Progenitor cell of endocrine pancreas (in vitro differentiated cells): ENCODE data around the gene DUOX2. TPM values are rescaled to one million over a fixed set of nuclear protein-coding genes. Genes with fewer than 3 reads are reported as not detected.
"Not testable (repeated sequence)": the region's sequence is repeated elsewhere in the genome, so short reads cannot be mapped to it uniquely, and the experiment has no call there.

Experiments
- DNase-seq: peaks from one replicate; pipeline ENCODE4 v3.0.0; 2021; ENCODE audit warnings: low spot score; ENCODE audit not compliant: unreplicated experiment
- H3K27ac Mint-ChIP-seq: 2 replicates; pipeline ENCODE4 v1.8.0; 2021; ENCODE audit warnings: mild to moderate bottlenecking, moderate library complexity, mixed read lengths
- H3K27me3 Mint-ChIP-seq: 2 replicates; pipeline ENCODE4 v1.8.0; 2021; ENCODE audit warnings: mixed read lengths
- H3K36me3 Mint-ChIP-seq: 2 replicates; pipeline ENCODE4 v1.8.0; 2022; ENCODE audit warnings: mixed read lengths; ENCODE audit not compliant: insufficient read depth
- H3K4me1 Mint-ChIP-seq: 2 replicates; pipeline ENCODE4 v1.8.0; 2021; ENCODE audit warnings: low read depth, mixed read lengths
- H3K4me3 Mint-ChIP-seq: 2 replicates; pipeline ENCODE4 v1.8.0; 2021; ENCODE audit warnings: low read depth, mild to moderate bottlenecking, moderate library complexity, mixed read lengths
- H3K9me3 Mint-ChIP-seq: 2 replicates; pipeline ENCODE4 v1.8.0; 2021; ENCODE audit warnings: low read depth, mixed read lengths
- total RNA-seq: library from RNA; stranded (reverse); gene quantifications from 2 replicates; pipeline ENCODE4 v1.2.1, GENCODE V29; 2021
- TF ChIP-seq, protein P1 (sequence below): fragments of 200-600 bp; sonication (generic); IDR thresholded peaks from one replicate; pipeline ENCODE4 v1.5.0; 2021; ENCODE audit warnings: antibody characterized with exemption, mild to moderate bottlenecking; ENCODE audit not compliant: unreplicated experiment

The DUOX2 gene
- total RNA-seq, 1 donor from 2014 or later = 0.53 TPM

DNA sequence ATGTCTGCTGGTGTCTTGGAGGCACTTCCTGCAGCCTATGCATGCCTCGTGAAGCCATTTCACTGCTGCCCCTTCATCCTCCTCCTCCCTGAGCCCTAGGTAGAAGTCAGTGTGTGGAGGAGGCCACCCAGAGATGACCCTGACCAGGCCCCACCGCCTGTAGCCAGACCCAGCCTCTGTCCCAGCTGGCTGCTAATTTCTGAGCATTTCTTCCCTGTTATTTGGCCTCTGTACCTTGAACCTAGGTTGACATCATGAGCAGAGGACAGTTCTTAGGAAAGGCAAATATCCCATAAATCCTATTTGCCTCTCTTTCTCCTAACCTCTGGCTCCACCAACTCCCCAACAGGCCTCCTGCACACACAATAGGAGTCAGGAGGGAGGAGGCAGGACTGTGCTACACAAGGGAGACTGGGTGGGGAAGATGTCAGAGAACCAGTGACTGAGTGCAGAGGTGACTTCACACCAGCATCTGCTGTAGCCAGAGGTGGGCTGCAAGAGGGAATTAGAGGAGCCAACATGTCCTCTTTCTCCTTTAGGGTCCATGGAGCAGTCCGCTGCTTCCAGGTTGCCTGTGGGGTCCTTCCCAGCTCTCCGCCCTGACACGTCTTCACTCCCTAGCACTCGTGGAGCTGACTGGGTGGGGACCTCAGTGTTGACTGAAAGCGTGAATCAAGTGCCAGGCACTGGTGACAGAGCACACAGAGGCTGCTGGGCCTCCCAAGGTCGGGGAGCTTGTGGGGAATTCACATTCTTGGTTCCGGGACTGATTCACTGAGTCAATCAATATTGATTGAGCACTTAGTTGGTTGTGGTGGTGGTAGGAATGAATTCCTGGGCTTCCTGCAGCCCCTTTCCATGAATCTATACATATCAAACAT, 38.3 kb downstream of the DUOX2 start:
- not testable (repeated sequence) for H3K4me3 Mint-ChIP-seq, DNase-seq, H3K9me3 Mint-ChIP-seq, H3K4me1 Mint-ChIP-seq, H3K27me3 Mint-ChIP-seq, H3K27ac Mint-ChIP-seq, H3K36me3 Mint-ChIP-seq

DNA sequence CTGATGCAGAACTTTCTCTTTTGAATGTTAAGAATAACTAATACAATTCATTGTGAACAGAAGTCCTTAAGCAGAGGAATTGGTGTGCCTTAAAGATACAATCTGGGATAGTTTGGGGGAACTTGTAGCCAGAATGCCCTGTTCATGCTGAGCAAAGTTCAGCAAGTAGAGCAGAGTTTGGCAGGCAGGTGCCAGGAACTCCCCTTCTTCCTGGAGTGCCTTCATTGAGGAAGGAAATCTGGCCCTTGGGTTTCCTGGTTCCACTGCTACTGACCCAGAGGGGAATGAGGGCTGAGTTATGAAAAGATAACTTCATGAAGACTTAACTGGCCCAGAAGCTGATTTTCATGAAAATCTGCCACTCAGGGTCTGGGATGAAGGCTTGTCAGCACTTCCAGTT, 40.4 kb downstream of the DUOX2 start:
- H3K36me3 Mint-ChIP-seq, H3K27ac Mint-ChIP-seq, H3K4me3 Mint-ChIP-seq, H3K27me3 Mint-ChIP-seq, H3K4me1 Mint-ChIP-seq, H3K9me3 Mint-ChIP-seq, DNase-seq: not testable (repeated sequence)

- not testable (repeated sequence) for H3K27me3 Mint-ChIP-seq, H3K9me3 Mint-ChIP-seq, DNase-seq, H3K4me3 Mint-ChIP-seq, H3K27ac Mint-ChIP-seq, H3K4me1 Mint-ChIP-seq
- peaks cover 17% of the 10 kb centered on the region for H3K36me3 Mint-ChIP-seq
Observed at GRCh38 chr15:45069942-45070360, 44.0 kb downstream of the DUOX2 start.

GRCh38 chr15:45064386-45064785, 49.6 kb downstream of the DUOX2 start:
- no peaks in the 10 kb centered on the region for H3K9me3 Mint-ChIP-seq
- TF ChIP-seq, protein P1, sequence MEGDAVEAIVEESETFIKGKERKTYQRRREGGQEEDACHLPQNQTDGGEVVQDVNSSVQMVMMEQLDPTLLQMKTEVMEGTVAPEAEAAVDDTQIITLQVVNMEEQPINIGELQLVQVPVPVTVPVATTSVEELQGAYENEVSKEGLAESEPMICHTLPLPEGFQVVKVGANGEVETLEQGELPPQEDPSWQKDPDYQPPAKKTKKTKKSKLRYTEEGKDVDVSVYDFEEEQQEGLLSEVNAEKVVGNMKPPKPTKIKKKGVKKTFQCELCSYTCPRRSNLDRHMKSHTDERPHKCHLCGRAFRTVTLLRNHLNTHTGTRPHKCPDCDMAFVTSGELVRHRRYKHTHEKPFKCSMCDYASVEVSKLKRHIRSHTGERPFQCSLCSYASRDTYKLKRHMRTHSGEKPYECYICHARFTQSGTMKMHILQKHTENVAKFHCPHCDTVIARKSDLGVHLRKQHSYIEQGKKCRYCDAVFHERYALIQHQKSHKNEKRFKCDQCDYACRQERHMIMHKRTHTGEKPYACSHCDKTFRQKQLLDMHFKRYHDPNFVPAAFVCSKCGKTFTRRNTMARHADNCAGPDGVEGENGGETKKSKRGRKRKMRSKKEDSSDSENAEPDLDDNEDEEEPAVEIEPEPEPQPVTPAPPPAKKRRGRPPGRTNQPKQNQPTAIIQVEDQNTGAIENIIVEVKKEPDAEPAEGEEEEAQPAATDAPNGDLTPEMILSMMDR = no peak
- no peak overlapping the region for H3K4me3 Mint-ChIP-seq
- peaks cover 8% of the 10 kb centered on the region for H3K4me1 Mint-ChIP-seq
- H3K36me3 Mint-ChIP-seq = peaks cover 41% of the 10 kb centered on the region
- DNase-seq = no peak
- no peaks in the 10 kb centered on the region for H3K27me3 Mint-ChIP-seq
- no peak overlapping the region for H3K27ac Mint-ChIP-seq

DNA sequence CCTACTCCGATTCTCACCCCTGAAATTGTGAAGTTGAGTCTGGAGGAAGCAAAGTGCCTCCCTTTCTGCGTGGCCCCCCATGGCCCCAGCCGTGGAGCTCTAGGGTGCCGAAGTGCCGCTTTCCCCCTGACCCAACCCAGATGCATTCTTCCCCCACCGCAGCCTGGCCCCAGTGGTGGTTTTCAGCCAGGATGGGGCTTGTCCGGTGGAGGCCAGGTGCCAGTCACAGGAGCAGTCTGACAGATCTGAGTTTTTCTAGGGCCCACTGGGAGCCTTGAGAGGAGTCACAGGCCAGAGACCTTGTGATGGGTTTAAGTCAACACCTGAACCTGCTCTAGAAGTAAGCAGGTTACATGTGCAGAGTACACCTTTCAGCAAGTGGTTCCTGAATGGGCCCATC, 51.7 kb downstream of the DUOX2 start:
- H3K4me1 Mint-ChIP-seq, DNase-seq, H3K27me3 Mint-ChIP-seq, H3K4me3 Mint-ChIP-seq, H3K9me3 Mint-ChIP-seq, H3K27ac Mint-ChIP-seq: not testable (repeated sequence)
- H3K36me3 Mint-ChIP-seq = peaks cover 51% of the 10 kb centered on the region

DNA sequence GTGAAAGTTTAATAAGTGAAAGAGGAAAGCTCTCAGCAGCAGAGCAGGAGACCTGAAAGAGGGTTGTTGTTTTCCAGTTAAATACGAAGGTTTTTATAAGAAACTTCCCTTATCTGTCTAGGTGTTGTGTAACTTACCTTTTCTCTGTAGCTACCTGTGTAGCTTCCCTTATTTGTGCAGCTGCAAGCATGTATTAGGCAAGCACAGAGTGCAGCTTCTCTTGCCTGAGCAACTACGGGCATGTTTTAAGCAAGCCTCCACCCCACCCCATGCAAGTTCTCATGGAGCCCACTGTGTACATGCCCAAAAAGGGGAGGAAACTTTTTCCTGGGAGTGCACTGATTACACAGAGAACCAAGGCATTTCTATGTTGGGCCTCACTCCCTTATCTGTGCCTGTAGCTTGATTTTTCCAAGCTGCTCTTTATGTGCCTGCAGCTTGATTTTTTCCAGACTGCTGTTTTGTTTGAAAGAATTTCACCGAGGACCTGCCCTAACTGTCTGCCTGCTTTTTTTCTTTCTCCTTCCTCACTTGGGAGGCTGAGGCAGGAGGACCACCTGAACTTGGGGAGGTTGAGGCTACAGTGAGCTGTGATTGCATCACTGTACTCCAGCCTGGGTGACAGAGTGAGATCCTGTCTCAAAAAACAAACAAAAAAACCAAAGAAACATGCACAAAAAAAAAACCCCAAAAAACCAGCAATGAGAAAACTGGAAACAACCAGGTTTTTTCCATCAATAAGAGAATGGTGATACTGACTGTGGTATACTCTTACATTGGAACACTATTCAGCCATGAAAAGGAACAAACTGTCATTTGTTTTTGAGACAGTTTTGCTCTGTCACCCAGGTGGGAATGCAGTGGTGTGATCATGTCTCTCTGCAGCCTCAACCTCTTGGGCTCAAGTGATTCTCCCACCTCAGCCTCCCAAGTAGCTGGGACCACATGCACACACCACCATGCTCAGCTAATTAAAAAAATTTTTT, 55.0 kb downstream of the DUOX2 start:
- not testable (repeated sequence) for DNase-seq, H3K4me1 Mint-ChIP-seq, H3K27ac Mint-ChIP-seq, H3K9me3 Mint-ChIP-seq, H3K27me3 Mint-ChIP-seq, H3K4me3 Mint-ChIP-seq
- H3K36me3 Mint-ChIP-seq = peaks cover 58% of the 10 kb centered on the region

DNA sequence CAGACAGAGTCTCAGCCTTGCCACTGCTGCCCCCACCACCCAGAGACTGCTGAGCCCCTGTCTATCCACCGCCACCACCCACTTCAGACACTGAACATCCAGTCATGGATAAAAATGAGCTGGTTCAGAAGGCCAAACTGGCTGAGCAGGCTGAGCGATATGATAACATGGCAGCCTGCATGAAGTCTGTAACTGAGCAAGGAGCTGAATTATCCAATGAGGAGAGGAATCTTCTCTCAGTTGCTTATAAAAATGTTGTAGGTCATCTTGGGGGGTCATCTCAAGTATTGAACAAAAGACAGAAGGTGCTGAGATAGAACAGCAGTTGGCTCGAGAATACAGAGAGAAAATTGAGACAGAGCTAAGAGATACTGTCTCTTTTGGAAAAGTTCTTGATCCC, 61.3 kb downstream of the DUOX2 start:
- not testable (repeated sequence) for H3K4me3 Mint-ChIP-seq, H3K27me3 Mint-ChIP-seq, H3K4me1 Mint-ChIP-seq, H3K27ac Mint-ChIP-seq, DNase-seq
- H3K36me3 Mint-ChIP-seq = peaks cover 72% of the 10 kb centered on the region
- peaks cover 31% of the 10 kb centered on the region for H3K9me3 Mint-ChIP-seq

GRCh38 chr15:45050587-45050986, 63.4 kb downstream of the DUOX2 start:
- H3K9me3 Mint-ChIP-seq = peaks cover 31% of the 10 kb centered on the region
- TF ChIP-seq, protein P1 = no peak
- no peak overlapping the region for H3K4me3 Mint-ChIP-seq
- H3K36me3 Mint-ChIP-seq = peaks cover 66% of the 10 kb centered on the region
- H3K27me3 Mint-ChIP-seq = no peaks in the 10 kb centered on the region
- no peak for DNase-seq
- H3K27ac Mint-ChIP-seq = no peak overlapping the region
- peaks cover 7% of the 10 kb centered on the region for H3K4me1 Mint-ChIP-seq
